ENCODE measurements around the gene INF2. TPM values are rescaled to one million over a fixed set of nuclear protein-coding genes. Genes with fewer than 3 reads are reported as not detected.

INF2 gene
- total and polyA plus RNA-seq, 2 experiments from 2014 or later = 36.7 to 75.5 TPM

DNA sequence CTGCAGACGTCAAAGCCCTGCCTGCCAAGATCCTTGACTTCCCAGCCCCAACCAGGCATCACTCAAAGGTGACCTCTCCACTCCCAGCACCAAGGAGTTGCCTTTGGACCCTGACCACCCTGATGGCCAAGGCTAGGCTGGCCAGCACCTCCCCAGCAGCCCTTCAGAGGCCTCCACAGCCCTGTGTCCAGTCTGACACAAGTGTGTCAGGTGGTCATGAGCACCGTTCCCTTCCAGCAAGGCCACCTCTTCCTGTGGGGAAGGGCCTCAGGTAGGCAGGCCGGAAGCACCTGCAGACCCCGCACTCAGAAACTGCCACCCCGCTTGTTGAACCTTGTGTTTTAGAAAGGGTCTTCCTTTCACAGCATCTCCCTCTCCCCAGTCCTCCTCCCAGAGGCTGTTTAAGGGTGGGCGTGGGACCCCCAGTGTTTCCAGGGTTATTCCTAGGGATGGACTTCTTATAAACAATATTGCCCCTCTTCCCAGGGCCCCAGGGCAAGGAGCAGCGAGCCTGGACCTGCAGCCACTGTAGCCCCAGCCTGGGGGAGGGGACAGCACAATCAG is 13.2 kb upstream of the INF2 start:
- peaks cover 42% of the 10 kb centered on the region for H3K4me1 ChIP-seq (ENCODE audit: insufficient read depth)
- peaks cover 10% of the 10 kb centered on the region for H3F3A ChIP-seq (replicated peaks; ENCODE audit: low read depth)
- 0 out of 2 replicates have a peak overlapping the region, but pooled peaks have one; percentile 74 for H3K27ac ChIP-seq (ENCODE audit: low read depth)
- Mint-ChIP-seq H3K4me3 (0 out of 3 replicates have a peak overlapping the region, but pooled peaks have one; percentile 68), H3K9me3 (no peaks in the 10 kb centered on the region), H3K4me1 (peaks cover 35% of the 10 kb centered on the region), H3K27ac (no peak overlapping the region), H3K27me3 (ENCODE audit: insufficient read depth, low read depth, poor library complexity) (peaks cover 15% of the 10 kb centered on the region), H3K36me3 (ENCODE audit: low read depth) (no peaks in the 10 kb centered on the region)
- H3K9me2 ChIP-seq (ENCODE audit: insufficient read depth) = peaks cover 6% of the 10 kb centered on the region; the same call in 1 of the 2 replicates
- DNase-seq (ENCODE audit: low spot score) (no peak), ATAC-seq (no peak)
- H4K20me1 ChIP-seq (replicated peaks; ENCODE audit: insufficient read depth) = no peaks in the 10 kb centered on the region
- TF ChIP-seq, protein P1, sequence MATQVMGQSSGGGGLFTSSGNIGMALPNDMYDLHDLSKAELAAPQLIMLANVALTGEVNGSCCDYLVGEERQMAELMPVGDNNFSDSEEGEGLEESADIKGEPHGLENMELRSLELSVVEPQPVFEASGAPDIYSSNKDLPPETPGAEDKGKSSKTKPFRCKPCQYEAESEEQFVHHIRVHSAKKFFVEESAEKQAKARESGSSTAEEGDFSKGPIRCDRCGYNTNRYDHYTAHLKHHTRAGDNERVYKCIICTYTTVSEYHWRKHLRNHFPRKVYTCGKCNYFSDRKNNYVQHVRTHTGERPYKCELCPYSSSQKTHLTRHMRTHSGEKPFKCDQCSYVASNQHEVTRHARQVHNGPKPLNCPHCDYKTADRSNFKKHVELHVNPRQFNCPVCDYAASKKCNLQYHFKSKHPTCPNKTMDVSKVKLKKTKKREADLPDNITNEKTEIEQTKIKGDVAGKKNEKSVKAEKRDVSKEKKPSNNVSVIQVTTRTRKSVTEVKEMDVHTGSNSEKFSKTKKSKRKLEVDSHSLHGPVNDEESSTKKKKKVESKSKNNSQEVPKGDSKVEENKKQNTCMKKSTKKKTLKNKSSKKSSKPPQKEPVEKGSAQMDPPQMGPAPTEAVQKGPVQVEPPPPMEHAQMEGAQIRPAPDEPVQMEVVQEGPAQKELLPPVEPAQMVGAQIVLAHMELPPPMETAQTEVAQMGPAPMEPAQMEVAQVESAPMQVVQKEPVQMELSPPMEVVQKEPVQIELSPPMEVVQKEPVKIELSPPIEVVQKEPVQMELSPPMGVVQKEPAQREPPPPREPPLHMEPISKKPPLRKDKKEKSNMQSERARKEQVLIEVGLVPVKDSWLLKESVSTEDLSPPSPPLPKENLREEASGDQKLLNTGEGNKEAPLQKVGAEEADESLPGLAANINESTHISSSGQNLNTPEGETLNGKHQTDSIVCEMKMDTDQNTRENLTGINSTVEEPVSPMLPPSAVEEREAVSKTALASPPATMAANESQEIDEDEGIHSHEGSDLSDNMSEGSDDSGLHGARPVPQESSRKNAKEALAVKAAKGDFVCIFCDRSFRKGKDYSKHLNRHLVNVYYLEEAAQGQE (IDR thresholded peaks at IDR 0.05; ENCODE audit: unreplicated experiment) = no peak
- TF ChIP-seq NANOG (IDR thresholded peaks at IDR 0.05; ENCODE audit: borderline replicate concordance) = no peak
- TF ChIP-seq STAT1 (IDR thresholded peaks at IDR 0.05; ENCODE audit: unreplicated experiment) = no peak
- no peaks in the 10 kb centered on the region for H3K27me3 ChIP-seq (ENCODE audit: insufficient read depth)
- H3K4me3 ChIP-seq = peak overlapping the region; percentile 73; the same call in 1 of the 2 replicates
- H3K36me3 ChIP-seq (ENCODE audit: insufficient read depth) = no peaks in the 10 kb centered on the region
- H2AFZ ChIP-seq = peak overlapping the region; percentile 74; the same call in 1 of the 2 replicates
- H3K79me2 ChIP-seq (replicated peaks; ENCODE audit: insufficient read depth) = no peaks in the 10 kb centered on the region
- peak overlapping the region; percentile 93 for H3K4me2 ChIP-seq

DNA sequence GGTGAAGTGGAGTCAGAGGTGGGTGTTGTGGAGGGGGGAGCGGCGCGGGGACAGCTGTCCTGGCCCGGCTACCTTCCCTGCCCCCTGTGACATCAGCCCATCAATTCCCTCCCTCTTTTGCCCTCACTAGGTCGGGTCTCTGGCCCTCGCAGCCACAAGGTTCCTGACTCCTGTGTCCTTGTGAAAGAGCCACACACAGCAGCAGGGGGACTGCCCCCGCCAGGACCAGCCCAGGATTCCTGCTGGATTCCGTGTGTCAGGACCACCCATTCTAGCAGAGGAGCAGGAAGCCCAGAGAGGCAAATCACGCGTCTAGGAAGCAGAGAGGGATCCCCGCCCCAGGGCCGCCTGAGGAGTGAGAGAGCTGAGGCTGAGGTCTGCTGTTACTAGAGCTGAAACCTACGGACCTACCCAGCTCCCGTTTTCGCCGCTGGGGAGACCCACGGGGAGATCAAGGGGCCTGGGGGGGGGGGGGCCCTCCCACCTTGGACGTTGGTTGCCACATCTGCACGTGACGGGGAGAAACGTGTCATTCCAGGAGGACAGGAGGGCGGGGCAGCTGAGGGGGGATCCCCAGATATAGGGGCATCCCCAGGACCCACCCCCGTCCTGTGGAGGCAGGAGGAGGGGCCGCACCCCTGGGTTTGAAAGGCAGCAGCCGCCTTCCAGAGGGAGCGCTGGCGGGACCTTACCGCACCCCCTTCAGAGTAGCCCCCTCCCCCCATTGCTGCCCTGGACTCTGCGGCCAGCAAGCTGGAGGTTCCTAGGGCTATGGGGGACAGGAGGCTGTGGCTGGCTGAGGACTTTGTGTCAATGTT is 12.5 kb upstream of the INF2 start:
- peak; percentile 73 for DNase-seq (ENCODE audit: low spot score)
- H3K4me3 Mint-ChIP-seq = peak overlapping the region; percentile 68
- H2AFZ ChIP-seq = peak overlapping the region; percentile 74; the same call in 1 of the 2 replicates

More for the DNA sequence above, 12.5 kb upstream of the INF2 start:
- peak overlapping the region; percentile 93 for H3K4me2 ChIP-seq
- H3K36me3 ChIP-seq (ENCODE audit: insufficient read depth) = no peaks in the 10 kb centered on the region
- no peaks in the 10 kb centered on the region for H3K9me3 Mint-ChIP-seq
- H3K27me3 Mint-ChIP-seq (ENCODE audit: insufficient read depth, low read depth, poor library complexity) = peaks cover 18% of the 10 kb centered on the region
- peaks cover 14% of the 10 kb centered on the region for H3F3A ChIP-seq (replicated peaks; ENCODE audit: low read depth)
- peak overlapping the region; percentile 73 for H3K4me3 ChIP-seq
- peak; percentile 14 for ATAC-seq
- peaks cover 40% of the 10 kb centered on the region for H3K4me1 Mint-ChIP-seq
- no peaks in the 10 kb centered on the region for H3K79me2 ChIP-seq (replicated peaks; ENCODE audit: insufficient read depth)
- H3K27ac ChIP-seq (ENCODE audit: low read depth) = peak overlapping the region; percentile 97; the same call in 1 of the 2 replicates
- no peaks in the 10 kb centered on the region for H4K20me1 ChIP-seq (replicated peaks; ENCODE audit: insufficient read depth)
- H3K9me2 ChIP-seq (ENCODE audit: insufficient read depth) = peaks cover 6% of the 10 kb centered on the region; the same call in 1 of the 2 replicates
- H3K27me3 ChIP-seq (ENCODE audit: insufficient read depth) = no peaks in the 10 kb centered on the region
- no peaks in the 10 kb centered on the region for H3K36me3 Mint-ChIP-seq (ENCODE audit: low read depth)
- peak; percentile 24; the same call in 1 of the 2 replicates for TF ChIP-seq POLR2AphosphoS5 (IDR thresholded peaks at IDR 0.05; ENCODE audit: low read depth)
- no peak for TF ChIP-seq STAT1 (IDR thresholded peaks at IDR 0.05; ENCODE audit: unreplicated experiment)
- H3K27ac Mint-ChIP-seq = peak overlapping the region; percentile 98
- peaks cover 48% of the 10 kb centered on the region for H3K4me1 ChIP-seq (ENCODE audit: insufficient read depth)
